ENCODE results near the gene MYO1E. TPM values are rescaled to one million over a fixed set of nuclear protein-coding genes. Genes with fewer than 3 reads are reported as not detected.

MYO1E gene
- total and polyA plus RNA-seq, 4 donors, result 6.7 to 70.9 (median 21.6) TPM

GRCh38 chr15:59279023-59279422 lies 93.6 kb downstream of the MYO1E start:
- Histone ChIP-seq H3K4me1 (ENCODE audit: control insufficient read depth in 4 of 4, insufficient read depth in 4 of 4, low read length in 3 of 4) (peaks cover 2 to 11% (median 3%) of the 10 kb centered on the region in 4 donors), H3K36me3 (ENCODE audit: control insufficient read depth in 4 of 4, insufficient read depth in 3 of 4, low read depth in 1 of 4, low read length in 3 of 4) (no peaks in the 10 kb centered on the region), H3K9ac (ENCODE audit: low read depth in 1 of 2, low read length in 2 of 2) (no peak overlapping the region), H3K9me3 (ENCODE audit: control insufficient read depth in 4 of 4, low read length in 3 of 4) (no peaks in the 10 kb centered on the region), H3K27me3 (ENCODE audit: control insufficient read depth in 4 of 4, insufficient read depth in 4 of 4, low read length in 3 of 4) (no peaks in the 10 kb centered on the region), H3K27ac (ENCODE audit: low read depth in 1 of 2, low read length in 2 of 2) (no peak overlapping the region), H3K4me3 (ENCODE audit: low read depth in 1 of 3, low read length in 3 of 3) (no peak overlapping the region)
- no peak for DNase-seq (ENCODE audit: low spot score)
- no peak for TF ChIP-seq HNF4A (conservative IDR thresholded peaks at IDR 0.05)
- no peak for TF ChIP-seq GABPA (IDR thresholded peaks at IDR 0.05 in 1 of 2, conservative IDR thresholded peaks at IDR 0.05 in 1 of 2)
- TF ChIP-seq JUND (IDR thresholded peaks at IDR 0.05), result no peak
- TF ChIP-seq ZBTB33 (IDR thresholded peaks at IDR 0.05), result no peak
- no peak for TF ChIP-seq HNF4G (IDR thresholded peaks at IDR 0.05)
- no peak for TF ChIP-seq SP1 (IDR thresholded peaks at IDR 0.05)
- no peak for TF ChIP-seq FOXA1 (IDR thresholded peaks at IDR 0.05)
- TF ChIP-seq TAF1 (conservative IDR thresholded peaks at IDR 0.05), result no peak
- TF ChIP-seq RXRA (IDR thresholded peaks at IDR 0.05), result no peak
- TF ChIP-seq YY1 (IDR thresholded peaks at IDR 0.05), result no peak
- TF ChIP-seq EGR1 (IDR thresholded peaks at IDR 0.05; ENCODE audit: low read depth in 2 of 2), result no peak
- no peak for TF ChIP-seq FOXA2 (IDR thresholded peaks at IDR 0.05)
- no peak for TF ChIP-seq NR2F2 (IDR thresholded peaks at IDR 0.05)
- TF ChIP-seq REST (IDR thresholded peaks at IDR 0.05), result no peak
- TF ChIP-seq ATF3 (IDR thresholded peaks at IDR 0.05), result no peak
- no peak for TF ChIP-seq CTCF (IDR thresholded peaks at IDR 0.05; ENCODE audit: low read depth, low read length, missing input control)
- TF ChIP-seq MAX (IDR thresholded peaks at IDR 0.05), result no peak
- no peak for TF ChIP-seq RAD21 (IDR thresholded peaks at IDR 0.05)
- 82% methylated on average over 5 of the region's 5 CpGs for WGBS

All from liver (tissue), 9 donors.